H1 (cell line): ENCODE results near the gene NMT1. TPM values are rescaled to one million over a fixed set of nuclear protein-coding genes. Genes with fewer than 3 reads are reported as not detected.

Experiments used
- CTCF ChIA-PET: fragments of 300-600 bp; sonication (Branson Sonifier 250); formaldehyde crosslinking; loops from one replicate; lab custom pipeline; 2021; ENCODE audit not compliant: partially characterized antibody; lab: Charles Lee
- POLR2A ChIA-PET: fragments of 300-600 bp; sonication (Branson Sonifier 250); formaldehyde crosslinking; loops from one replicate; lab custom pipeline; 2021; ENCODE audit warnings: inconsistent platforms; ENCODE audit not compliant: partially characterized antibody; lab: Charles Lee
- DNase-seq, 2 experiments: peaks; one replicate each; pipeline versions ENCODE4 v3.0.0 to v3.0.0-alpha.2; 2010 to 2022; ENCODE audit warnings: low spot score in 2 of 2, low read depth in 1 of 2, mixed read lengths in 1 of 2
- FAIRE-seq: peaks from 2 replicates; lab custom pipeline; 2011; peaks lifted over from hg19 to GRCh38; lab: Jason Lieb, UNC
- H2AFZ ChIP-seq: 2 replicates; pipeline ENCODE4 v1.8.1; 2012; ENCODE audit warnings: low read length, inconsistent platforms
- H2AK5ac ChIP-seq: 2 replicates; pipeline ENCODE4 v1.6.1; 2013; ENCODE audit warnings: low read depth, low read length
- H2BK120ac ChIP-seq: replicated peaks from 2 replicates; pipeline ENCODE3; 2013; ENCODE audit warnings: low read depth, low read length, inconsistent platforms
- H2BK12ac ChIP-seq: 2 replicates; pipeline ENCODE4 v1.6.1; 2013; ENCODE audit warnings: low read depth, low read length
- H2BK15ac ChIP-seq: 2 replicates; pipeline ENCODE4 v1.6.1; 2013; ENCODE audit warnings: low read length
- H2BK20ac ChIP-seq: 2 replicates; pipeline ENCODE4 v1.6.1; 2013; ENCODE audit warnings: low read length
- H2BK5ac ChIP-seq: 2 replicates; pipeline ENCODE4 v1.6.1; 2013; ENCODE audit warnings: low read depth, low read length
- H3K14ac ChIP-seq: 2 replicates; pipeline ENCODE4 v1.6.1; 2013; ENCODE audit warnings: inconsistent platforms; ENCODE audit not compliant: insufficient read length
- H3K18ac ChIP-seq: 2 replicates; pipeline ENCODE4 v1.6.1; 2013; ENCODE audit warnings: low read length; ENCODE audit errors: extremely low read depth
- H3K23ac ChIP-seq: 2 replicates; pipeline ENCODE4 v1.6.1; 2013; ENCODE audit warnings: inconsistent platforms; ENCODE audit not compliant: insufficient read length
- H3K23me2 ChIP-seq: 2 replicates; pipeline ENCODE4 v1.6.1; 2013; ENCODE audit warnings: low read depth, low read length
- H3K27ac ChIP-seq: 2 replicates; pipeline ENCODE4 v1.6.1; 2011; ENCODE audit warnings: low read depth, low read length, inconsistent platforms
- H3K27me3 ChIP-seq, 4 experiments: replicated peaks in 1 of 4; 1 replicate in 1 of 4; 2 replicates in 3 of 4; pipeline versions ENCODE4 v1.6.1 to v1.8.1; 2011 to 2013; ENCODE audit warnings: low read length in 3 of 4, mild to moderate bottlenecking in 3 of 4, inconsistent platforms in 2 of 4, mixed read lengths in 2 of 4, moderate library complexity in 1 of 4; ENCODE audit not compliant: control insufficient read depth in 3 of 4, insufficient read depth in 3 of 4; ENCODE audit errors: extremely low read depth in 1 of 4
- H3K36me3 ChIP-seq, 4 experiments: 2 replicates each; pipeline versions ENCODE4 v1.6.1 to v1.8.1; 2011 to 2013; ENCODE audit warnings: mild to moderate bottlenecking in 4 of 4, low read length in 3 of 4, moderate library complexity in 2 of 4, control low read depth in 1 of 4, inconsistent platforms in 1 of 4; ENCODE audit not compliant: insufficient read depth in 4 of 4, control insufficient read depth in 2 of 4
- H3K4ac ChIP-seq: replicated peaks from 2 replicates; pipeline ENCODE3; 2013; ENCODE audit warnings: low read length, low read depth, mixed read lengths, inconsistent platforms; ENCODE audit not compliant: insufficient read length
- H3K4me1 ChIP-seq, 4 experiments: replicated peaks in 1 of 4; 1 replicate in 1 of 4; 2 replicates in 3 of 4; pipeline versions ENCODE4 v1.6.1 to v1.8.1; 2011 to 2013; ENCODE audit warnings: low read length in 3 of 4, inconsistent platforms in 2 of 4, mixed read lengths in 1 of 4; ENCODE audit not compliant: insufficient read depth in 4 of 4, control insufficient read depth in 3 of 4
- H3K4me2 ChIP-seq, 2 experiments: 2 replicates each; pipeline versions ENCODE4 v1.6.1 to v1.8.1; 2011 to 2013; ENCODE audit warnings: low read depth in 2 of 2, low read length in 2 of 2, control low read depth in 1 of 2, inconsistent platforms in 1 of 2, mild to moderate bottlenecking in 1 of 2; ENCODE audit not compliant: insufficient read depth in 1 of 2
- H3K4me3 ChIP-seq, 4 experiments: fragments of 200-600, 300-600 bp in 1 of 4; sonication (generic), shearing (Covaris generic), sonication (Bioruptor Twin) in 1 of 4; 2 replicates each; pipeline versions ENCODE4 v1.5.1 to v1.8.1; 2011 to 2016; ENCODE audit warnings: low read length in 4 of 4, low read depth in 3 of 4, control low read depth in 2 of 4, inconsistent platforms in 2 of 4, mild to moderate bottlenecking in 2 of 4, mixed read lengths in 1 of 4, moderate library complexity in 1 of 4; ENCODE audit not compliant: insufficient read depth in 2 of 4; ENCODE audit errors: extremely low read depth in 1 of 4
- H3K56ac ChIP-seq: replicated peaks from 2 replicates; pipeline ENCODE3; 2013; ENCODE audit warnings: low read depth, mild to moderate bottlenecking, mixed read lengths, low read length, inconsistent platforms; ENCODE audit not compliant: insufficient read length
- H3K79me1 ChIP-seq: 2 replicates; pipeline ENCODE4 v1.6.1; 2013; ENCODE audit warnings: low read depth, low read length, control low read depth
- H3K79me2 ChIP-seq, 2 experiments: 2 replicates each; pipeline versions ENCODE4 v1.6.1 to v1.8.1; 2012 to 2013; ENCODE audit warnings: low read length in 2 of 2, mild to moderate bottlenecking in 2 of 2, inconsistent platforms in 1 of 2; ENCODE audit not compliant: insufficient read depth in 2 of 2, control insufficient read depth in 1 of 2
- H3K9ac ChIP-seq, 4 experiments: replicated peaks in 1 of 4; 1 replicate in 1 of 4; 2 replicates in 3 of 4; pipeline versions ENCODE4 v1.6.1 to v1.8.1; 2011 to 2013; ENCODE audit warnings: low read depth in 3 of 4, low read length in 3 of 4, control low read depth in 2 of 4, mild to moderate bottlenecking in 2 of 4, moderate library complexity in 2 of 4, inconsistent platforms in 1 of 4; ENCODE audit errors: extremely low read depth in 1 of 4
- H3K9me3 ChIP-seq, 2 experiments: 2 replicates each; pipeline versions ENCODE4 v1.6.1 to v1.8.1; 2012 to 2013; ENCODE audit warnings: mild to moderate bottlenecking in 2 of 2, moderate library complexity in 2 of 2, control low read depth in 1 of 2, inconsistent platforms in 1 of 2, low read depth in 1 of 2, low read length in 1 of 2, mixed read lengths in 1 of 2; ENCODE audit not compliant: insufficient read depth in 2 of 2
- H4K20me1 ChIP-seq, 2 experiments: replicated peaks in 1 of 2; 2 replicates each; pipeline versions ENCODE3 to v1.8.1; 2011 to 2013; ENCODE audit warnings: inconsistent platforms in 2 of 2, low read length in 2 of 2, mild to moderate bottlenecking in 1 of 2; ENCODE audit not compliant: insufficient read depth in 2 of 2, control insufficient read depth in 1 of 2
- H4K5ac ChIP-seq: 2 replicates; pipeline ENCODE4 v1.6.1; 2013; ENCODE audit warnings: low read length, low read depth, mixed read lengths, inconsistent platforms; ENCODE audit not compliant: insufficient read length
- H4K8ac ChIP-seq: 2 replicates; pipeline ENCODE4 v1.8.0; 2013; ENCODE audit warnings: mild to moderate bottlenecking, moderate library complexity, low read length, inconsistent platforms; ENCODE audit not compliant: insufficient read depth; ENCODE audit errors: extremely low read depth
- H4K91ac ChIP-seq: replicated peaks from 2 replicates; pipeline ENCODE3; 2013; ENCODE audit warnings: low read length, mixed read lengths, inconsistent platforms; ENCODE audit not compliant: insufficient read length
- ASH2L ChIP-seq: fragments of 200-600, 300-600 bp; sonication (generic); IDR thresholded peaks from one replicate; pipeline ENCODE4 v1.7.1; 2017; ENCODE audit warnings: low read length
- ATF2 ChIP-seq: IDR thresholded peaks from 2 replicates; pipeline ENCODE4 v1.6.1; 2012; ENCODE audit warnings: low read length, inconsistent platforms
- BACH1 ChIP-seq: IDR thresholded peaks from 2 replicates; pipeline ENCODE4 v1.6.1; 2012; ENCODE audit warnings: low read length, improper control_type of control experiment
- HDAC2 ChIP-seq, 2 experiments: fragments of 300-600 bp in 1 of 2; sonication (generic) in 1 of 2; IDR thresholded peaks; 2 replicates each; pipeline ENCODE4 v1.6.1; 2011 to 2012; ENCODE audit warnings: low read depth in 2 of 2, low read length in 2 of 2, mild to moderate bottlenecking in 2 of 2, moderate library complexity in 2 of 2, borderline replicate concordance in 1 of 2, inconsistent platforms in 1 of 2
- SIN3A ChIP-seq, 2 experiments: IDR thresholded peaks in 1 of 2; conservative IDR thresholded peaks in 1 of 2; 2 replicates each; pipeline ENCODE4 v1.6.1; 2011 to 2012; ENCODE audit warnings: low read length in 2 of 2, improper control_type of control experiment in 1 of 2, low read depth in 1 of 2, mild to moderate bottlenecking in 1 of 2
- WGBS, 2 experiments: shearing (Covaris generic) in 1 of 2; methylation state at CpG; one replicate each; pipeline versions ENCODE4 v1.1.6 to v1.1.7; 2013 to 2015; ENCODE audit warnings: low lambda C conversion rate in 2 of 2, mixed read lengths in 2 of 2, inconsistent platforms in 1 of 2, low coverage in 1 of 2, missing lambda C conversion rate in 1 of 2; ENCODE audit not compliant: insufficient replicate concordance in 2 of 2, insufficient coverage in 1 of 2, insufficient read length in 1 of 2; ENCODE audit errors: extremely low coverage in 1 of 2, missing lambda C conversion rate in 1 of 2; 5-methylcytosine and 5-hydroxymethylcytosine counted together
- polyA plus RNA-seq, 7 experiments: library from polyadenylated mRNA; depleted of rRNA in 3 of 7; stranded (reverse) in 5 of 7; unstranded in 2 of 7; fragments of >200 nt in 5 of 7; fragments of 200-250 nt in 2 of 7; gene quantifications; 1 replicate in 5 of 7; 2 replicates in 1 of 7; 4 replicates in 1 of 7; pipeline versions ENCODE4 v1.2.1 to v1.2.3, GENCODE V29; 2011 to 2013; ENCODE audit warnings: missing spikeins in 2 of 7, mixed read lengths in 2 of 7
- total RNA-seq: library from RNA; stranded (reverse); fragmentation: NEBNext Ultra II Directional; extraction: Animal tissue kit (Norgen Biotek cat#: 25700); gene quantifications from 2 replicates; pipeline ENCODE4 v1.2.1, GENCODE V29; 2021
- TF ChIP-seq, protein P1 (sequence below): IDR thresholded peaks from 2 replicates; pipeline ENCODE4 v1.6.1; 2012; ENCODE audit warnings: inconsistent platforms

The NMT1 gene
- total and polyA plus RNA-seq, 2 of the 8 experiments (the other 6 are each of a cell fraction or from before 2014, with no cell fraction given), result 42.9 to 149 TPM

- H3K27ac ChIP-seq, result 0 out of 2 replicates have a peak overlapping the region, but pooled peaks have one; percentile 4
- H3K23ac ChIP-seq, result no peak overlapping the region
- TF ChIP-seq SIN3A (conservative IDR thresholded peaks at IDR 0.05 in 1 of 2, IDR thresholded peaks at IDR 0.05 in 1 of 2; ENCODE audit: low read depth in 1 of 2, low read length in 2 of 2) (no peak), ATF2 (peak; percentile 83; the same call in 1 of the 2 replicates), BACH1 (0 out of 2 replicates have a peak, but pooled peaks have one; percentile 28), ASH2L (peak; percentile 52), HDAC2 (IDR thresholded peaks at IDR 0.05; ENCODE audit: borderline replicate concordance in 1 of 2, low read depth in 2 of 2, low read length in 2 of 2) (0 out of 4 replicates have a peak, but pooled peaks of 1 of the 2 experiments have one; percentile 40)
- TF ChIP-seq, protein P1, sequence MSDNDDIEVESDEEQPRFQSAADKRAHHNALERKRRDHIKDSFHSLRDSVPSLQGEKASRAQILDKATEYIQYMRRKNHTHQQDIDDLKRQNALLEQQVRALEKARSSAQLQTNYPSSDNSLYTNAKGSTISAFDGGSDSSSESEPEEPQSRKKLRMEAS, result peak; percentile 60
These were observed 71.7 kb downstream of the NMT1 start for GRCh38 chr17:45132572-45133463.

More at GRCh38 chr17:45132572-45133463, 71.7 kb downstream of the NMT1 start:
- Histone ChIP-seq H3K9me3 (no peaks in the 10 kb centered on the region), H3K18ac (peak overlapping the region; percentile 78), H3K14ac (no peak overlapping the region), H3K36me3 (no peaks in the 10 kb centered on the region), H4K5ac (peak overlapping the region; percentile 51), H2AK5ac (no peak overlapping the region), H3K23me2 (peaks cover 6% of the 10 kb centered on the region), H3K9ac (peak overlapping the region in 1 of 4 experiments; percentile 41; a peak in 2 of 7 replicates), H2AFZ (no peak overlapping the region; the same call in 1 of the 2 replicates), H3K4me3 (peak overlapping the region; percentile 40 to 81 (median 70)), H3K27me3 (no peaks in the 10 kb centered on the region), H3K4ac (peak overlapping the region; percentile 30), H4K91ac (peak overlapping the region; percentile 71), H3K79me2 (no peaks in the 10 kb centered on the region), H4K8ac (no peak overlapping the region; the same call in 1 of the 2 replicates), H2BK12ac (peak overlapping the region; percentile 50; the same call in 1 of the 2 replicates), H4K20me1 (peaks cover 5 to 10% of the 10 kb centered on the region in 2 experiments), H3K56ac (peak overlapping the region; percentile 75), H2BK15ac (no peak overlapping the region), H3K79me1 (no peaks in the 10 kb centered on the region), H3K4me1 (peaks cover 0 to 12% (median 4%) of the 10 kb centered on the region in 4 experiments; a peak in 4 of 7 replicates), H2BK20ac (no peak overlapping the region), H2BK120ac (no peak overlapping the region), H2BK5ac (peak overlapping the region; percentile 78; the same call in 1 of the 2 replicates), H3K4me2 (peak overlapping the region; percentile 55 to 93)
- DNase-seq (peak in 1 of 2 experiments; percentile 87), FAIRE-seq (no peak)
- 3% methylated on average over 49 of the region's 71 CpGs; no CpG with 5 or more reads in 1 of the 2 experiments for WGBS, 2 experiments
- ChIA-PET POLR2A (interaction anchor here (0.6 to 15.8 kb wide), 4 partner anchors 16 to 285 kb away, joined by 3 to 185 read pairs (median 4); partner anchors contain the start of genes HEXIM1 and HEXIM2), CTCF (interaction anchor here (0.6 to 11.7 kb wide), 15 partner anchors 8 to 155 kb away, joined by 3 to 156 read pairs (median 14); partner anchors contain the start of genes HEXIM1 and HEXIM2)
